ENCODE measurements around the gene ADAMTSL4. TPM values are rescaled to one million over a fixed set of nuclear protein-coding genes. Genes with fewer than 3 reads are reported as not detected.

Gene ADAMTSL4
- total and polyA plus RNA-seq, 10 donors, result 2.8 to 19.1 (median 11.1) TPM

- peak overlapping the region in 1 of 8 donors; percentile 91 for H3K4me3 ChIP-seq
- peaks cover 7 to 35% (median 20%) of the 10 kb centered on the region in 6 donors for H3K4me1 ChIP-seq
- no peak overlapping the region for H3K27ac ChIP-seq
- intact Hi-C loops (cut with DNase I; ENCODE audit: low total_unique reads), result no loop called here
- H3K36me3 ChIP-seq, result peaks cover 0 to 17% (median 0%) of the 10 kb centered on the region in 6 donors
- no peaks in the 10 kb centered on the region for H3K27me3 ChIP-seq (replicated peaks in 1 of 7)
- H3K9me3 ChIP-seq, result no peaks in the 10 kb centered on the region
- WGBS, 5 donors, result 83 to 90% (median 85%) methylated on average over 6 to 9 of the region's 9 CpGs
- DNase-seq, result peak; percentile 59
- TF ChIP-seq POLR2A (IDR thresholded peaks at IDR 0.05) (no peak), POLR2AphosphoS5 (IDR thresholded peaks at IDR 0.05) (no peak)
- TF ChIP-seq, protein P1, sequence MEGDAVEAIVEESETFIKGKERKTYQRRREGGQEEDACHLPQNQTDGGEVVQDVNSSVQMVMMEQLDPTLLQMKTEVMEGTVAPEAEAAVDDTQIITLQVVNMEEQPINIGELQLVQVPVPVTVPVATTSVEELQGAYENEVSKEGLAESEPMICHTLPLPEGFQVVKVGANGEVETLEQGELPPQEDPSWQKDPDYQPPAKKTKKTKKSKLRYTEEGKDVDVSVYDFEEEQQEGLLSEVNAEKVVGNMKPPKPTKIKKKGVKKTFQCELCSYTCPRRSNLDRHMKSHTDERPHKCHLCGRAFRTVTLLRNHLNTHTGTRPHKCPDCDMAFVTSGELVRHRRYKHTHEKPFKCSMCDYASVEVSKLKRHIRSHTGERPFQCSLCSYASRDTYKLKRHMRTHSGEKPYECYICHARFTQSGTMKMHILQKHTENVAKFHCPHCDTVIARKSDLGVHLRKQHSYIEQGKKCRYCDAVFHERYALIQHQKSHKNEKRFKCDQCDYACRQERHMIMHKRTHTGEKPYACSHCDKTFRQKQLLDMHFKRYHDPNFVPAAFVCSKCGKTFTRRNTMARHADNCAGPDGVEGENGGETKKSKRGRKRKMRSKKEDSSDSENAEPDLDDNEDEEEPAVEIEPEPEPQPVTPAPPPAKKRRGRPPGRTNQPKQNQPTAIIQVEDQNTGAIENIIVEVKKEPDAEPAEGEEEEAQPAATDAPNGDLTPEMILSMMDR (IDR thresholded peaks at IDR 0.05 in 8 of 11, conservative IDR thresholded peaks at IDR 0.05 in 3 of 11), result no peak
These were observed 34.9 kb upstream of the ADAMTSL4 start for GRCh38 chr1:150514260-150514659.

GRCh38 chr1:150514913-150515327, 34.3 kb upstream of the ADAMTSL4 start:
- H3K4me1 ChIP-seq, result peaks cover 7 to 34% (median 20%) of the 10 kb centered on the region in 6 donors
- intact Hi-C loops (cut with DNase I; ENCODE audit: low total_unique reads), result no loop called here
- DNase-seq, result peak; percentile 81
- no peaks in the 10 kb centered on the region for H3K27me3 ChIP-seq (replicated peaks in 1 of 7)
- H3K4me3 ChIP-seq, result peak overlapping the region; percentile 57 to 91 (median 64)
- H3K27ac ChIP-seq, result peak overlapping the region; percentile 63 to 90 (median 80)
- peaks cover 0 to 17% (median 0%) of the 10 kb centered on the region in 6 donors for H3K36me3 ChIP-seq
- WGBS, 5 donors, result 30 to 40% (median 34%) methylated on average over 21 of the region's 21 CpGs
- no peaks in the 10 kb centered on the region for H3K9me3 ChIP-seq
- TF ChIP-seq, protein P1 (IDR thresholded peaks at IDR 0.05 in 8 of 11, conservative IDR thresholded peaks at IDR 0.05 in 3 of 11), result no peak
- no peak for TF ChIP-seq POLR2AphosphoS5 (IDR thresholded peaks at IDR 0.05)
- TF ChIP-seq POLR2A (IDR thresholded peaks at IDR 0.05), result no peak

DNA sequence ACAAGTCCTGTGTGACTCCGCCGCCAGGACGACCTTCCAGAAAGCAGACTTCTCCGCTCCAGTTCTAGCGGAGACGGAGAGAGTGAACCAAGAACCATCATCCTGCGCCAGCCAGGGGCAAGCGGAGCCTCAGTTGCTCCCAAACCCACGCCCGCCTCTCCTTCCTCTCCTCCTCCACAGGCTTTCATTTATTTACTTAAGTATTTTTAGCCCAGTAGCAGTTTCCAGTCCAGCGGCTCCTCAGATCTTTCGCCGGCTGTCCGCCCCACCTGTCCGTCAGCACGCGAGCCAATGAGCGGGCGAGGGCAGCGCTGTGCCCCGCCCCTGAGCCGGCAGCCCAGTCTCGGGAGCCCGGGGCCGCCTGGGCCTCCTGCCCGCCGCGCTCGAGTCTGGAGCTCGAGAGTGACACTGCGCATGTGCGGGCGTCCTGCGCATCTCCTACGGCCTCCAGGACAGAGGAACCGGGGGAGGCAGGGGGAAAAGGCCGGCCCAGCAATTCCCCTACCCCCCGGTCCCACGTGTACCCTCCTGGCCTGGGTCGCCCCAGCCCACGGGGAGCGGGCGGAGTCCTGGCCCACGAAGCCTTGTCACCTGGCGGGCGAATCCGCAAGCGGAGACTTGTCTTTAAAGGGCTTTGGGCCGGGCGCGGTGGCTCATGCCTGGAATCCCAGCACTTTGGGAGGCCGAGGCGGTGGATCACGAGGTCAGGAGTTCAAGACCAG, 33.7 kb upstream of the ADAMTSL4 start, which contains the start of gene FALEC:
TSS of gene FALEC (plus strand) at position 425 of the 722 bp plus-strand sequence.
- DNase-seq, result peak; percentile 99
- H3K27ac ChIP-seq, result peak within 1 kb of the TSS; percentile 63 to 90 (median 80)
- H3K27me3 ChIP-seq (replicated peaks in 1 of 7), result no peaks in the 10 kb centered on the region
- H3K36me3 ChIP-seq, result peaks cover 0 to 17% (median 0%) of the 10 kb centered on the region in 6 donors
- H3K4me1 ChIP-seq, result peaks cover 7 to 34% (median 20%) of the 10 kb centered on the region in 6 donors
- no peaks in the 10 kb centered on the region for H3K9me3 ChIP-seq
- WGBS, 5 donors, result 0 to 1% (median 1%) methylated on average over 40 to 54 of the region's 54 CpGs
- intact Hi-C loops (cut with DNase I; ENCODE audit: low total_unique reads), result no loop called here
- peak within 1 kb of the TSS; percentile 57 to 91 (median 64) for H3K4me3 ChIP-seq
- TF ChIP-seq POLR2A (IDR thresholded peaks at IDR 0.05), result no peak
- peak; percentile 81 to 87 (median 87) for TF ChIP-seq POLR2AphosphoS5 (IDR thresholded peaks at IDR 0.05)
- TF ChIP-seq, protein P1 (IDR thresholded peaks at IDR 0.05 in 8 of 11, conservative IDR thresholded peaks at IDR 0.05 in 3 of 11), result peak in 5 of 11 experiments; percentile 14 to 41 (median 21)

DNA sequence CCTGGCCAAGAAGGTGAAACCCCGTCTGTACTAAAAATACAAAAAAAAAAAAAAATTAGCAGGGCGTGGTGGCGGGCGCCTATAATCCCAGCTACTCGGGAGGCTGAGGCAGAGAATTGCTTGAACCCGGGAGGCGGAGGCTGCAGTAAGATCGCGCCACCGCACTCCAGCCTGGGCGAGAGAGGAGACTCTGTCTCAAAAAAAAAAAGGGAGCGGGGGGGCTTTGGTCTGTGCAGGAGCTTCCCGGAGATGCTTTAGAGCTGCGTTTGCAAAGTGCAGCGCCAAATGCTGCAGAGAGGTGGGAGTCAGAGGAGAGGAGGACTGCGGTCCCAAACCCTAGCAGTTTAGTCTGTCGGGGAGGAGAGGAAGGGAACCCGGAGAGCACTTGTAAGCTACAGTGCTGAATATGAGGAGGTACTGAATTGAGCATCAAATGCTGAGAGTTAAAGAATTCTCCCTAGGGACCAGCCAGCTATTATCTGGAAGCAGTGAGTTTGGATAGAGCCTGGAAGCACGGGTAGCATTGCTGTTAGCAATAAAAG, 33.1 kb upstream of the ADAMTSL4 start:
- WGBS, 5 donors, result 1 to 3% (median 2%) methylated on average over 19 of the region's 19 CpGs
- intact Hi-C loops (cut with DNase I; ENCODE audit: low total_unique reads), result no loop called here
- no peaks in the 10 kb centered on the region for H3K27me3 ChIP-seq (replicated peaks in 1 of 7)
- peaks cover 7 to 34% (median 20%) of the 10 kb centered on the region in 6 donors for H3K4me1 ChIP-seq
- H3K36me3 ChIP-seq, result peaks cover 0 to 16% (median 0%) of the 10 kb centered on the region in 6 donors
- TF ChIP-seq POLR2AphosphoS5 (IDR thresholded peaks at IDR 0.05), result no peak
- TF ChIP-seq, protein P1 (IDR thresholded peaks at IDR 0.05 in 8 of 11, conservative IDR thresholded peaks at IDR 0.05 in 3 of 11), result peak in 1 of 11 experiments; percentile 0
- peak; percentile 70 for DNase-seq
- H3K9me3 ChIP-seq, result no peaks in the 10 kb centered on the region
- peak overlapping the region in 7 of 8 donors; percentile 70 to 90 (median 81) for H3K27ac ChIP-seq
- H3K4me3 ChIP-seq, result peak overlapping the region; percentile 57 to 91 (median 64)

Data from spleen (tissue), 11 donors.